ENCODE data around the gene CD320.
"Not testable (repeated sequence)": the region's sequence is repeated elsewhere in the genome, so short reads cannot be mapped to it uniquely, and the experiment has no call there.

The CD320 gene

GRCh38 chr19:8307965-8308866, at the start of gene CD320:
CD320 (minus strand) TSS chr19:8308358; CDS start chr19:8308290, 68 bp downstream.
- peak; percentile 94 for DNase-seq (ENCODE audit: low read depth)

DNA sequence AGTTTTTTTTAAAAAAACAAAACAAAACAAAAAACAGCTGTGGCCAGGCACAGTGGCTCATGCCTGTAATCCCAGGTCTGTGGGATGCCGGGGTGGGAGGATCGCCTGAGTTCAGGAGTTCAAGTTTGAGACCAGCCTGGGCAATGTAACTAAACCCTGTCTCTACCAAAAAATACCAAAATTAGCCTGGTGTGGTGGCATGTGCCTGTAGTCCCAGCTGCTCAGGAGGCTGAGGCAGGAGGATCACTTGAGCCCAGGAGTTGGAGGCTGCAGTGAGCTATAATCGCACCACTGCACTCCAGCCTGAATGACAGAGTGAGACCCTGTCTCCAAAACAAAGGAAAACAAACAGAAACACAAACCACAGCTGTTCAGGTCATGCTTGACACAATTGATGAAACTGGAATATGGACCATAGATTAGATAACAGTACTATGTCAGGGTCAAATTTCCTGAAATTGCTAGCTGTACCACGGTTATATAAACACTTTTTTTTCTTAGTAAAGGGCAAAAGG, 48.9 kb upstream of the CD320 start:
- no peak for DNase-seq (ENCODE audit: low read depth)

GRCh38 chr19:8355631-8356402, 47.7 kb upstream of the CD320 start:
- peak; percentile 100 for DNase-seq (ENCODE audit: low read depth)

DNA sequence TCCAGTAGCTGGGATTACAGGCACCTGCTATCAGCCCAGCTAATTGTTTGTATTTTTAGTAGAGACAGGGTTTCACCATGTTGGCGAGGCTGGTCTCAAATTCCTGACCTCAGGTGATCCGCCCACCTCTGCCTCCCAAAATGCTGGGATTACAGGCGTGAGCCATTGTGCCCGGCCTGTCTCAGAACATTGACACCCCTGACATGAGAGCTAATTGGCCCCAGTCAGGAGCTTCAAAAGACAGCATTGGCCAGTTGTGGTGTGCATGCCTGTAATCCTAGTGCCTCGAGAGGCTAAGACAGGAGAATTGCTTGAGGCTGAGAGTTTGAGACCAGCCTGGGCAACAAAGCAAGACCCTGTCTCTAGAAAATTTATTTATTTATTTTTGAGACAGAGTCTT, 44.7 kb upstream of the CD320 start:
- DNase-seq (ENCODE audit: low read depth) = not testable (repeated sequence)

DNA sequence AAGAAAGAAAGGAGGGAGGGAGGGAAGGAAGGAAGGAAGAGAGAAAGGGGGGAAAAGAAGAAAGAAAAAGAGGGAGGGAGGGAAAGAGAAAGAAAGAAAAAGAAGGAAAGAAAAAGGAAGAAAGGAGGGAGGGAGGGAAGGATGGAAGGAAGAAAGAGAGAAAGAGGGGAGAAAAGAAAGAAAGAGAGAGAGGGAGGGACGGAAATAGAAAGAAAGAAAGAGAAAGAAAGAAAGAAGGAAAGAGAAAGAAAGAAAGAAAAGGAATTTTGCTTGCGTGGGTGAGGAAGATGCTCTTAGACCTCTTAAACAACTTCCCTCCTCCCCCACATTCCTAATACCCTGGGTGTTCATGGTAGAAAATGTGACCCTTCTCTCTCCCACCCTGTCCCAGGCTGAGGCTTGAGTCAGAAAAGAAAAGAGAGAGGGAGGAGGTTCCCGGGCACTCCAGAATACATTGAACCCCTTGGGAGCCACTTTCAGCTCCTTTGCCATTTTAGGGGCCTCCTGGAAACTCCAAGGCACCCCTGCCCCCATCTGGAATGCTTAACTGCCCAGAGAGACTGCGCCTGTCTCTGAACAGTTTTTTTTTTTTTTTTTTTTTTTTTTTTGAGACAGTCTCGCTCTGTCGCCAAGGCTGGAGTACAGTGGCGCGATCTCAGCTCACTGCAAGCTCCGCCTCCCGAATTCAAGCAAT, 44.1 kb upstream of the CD320 start:
- DNase-seq (ENCODE audit: low read depth) = no peak

DNA sequence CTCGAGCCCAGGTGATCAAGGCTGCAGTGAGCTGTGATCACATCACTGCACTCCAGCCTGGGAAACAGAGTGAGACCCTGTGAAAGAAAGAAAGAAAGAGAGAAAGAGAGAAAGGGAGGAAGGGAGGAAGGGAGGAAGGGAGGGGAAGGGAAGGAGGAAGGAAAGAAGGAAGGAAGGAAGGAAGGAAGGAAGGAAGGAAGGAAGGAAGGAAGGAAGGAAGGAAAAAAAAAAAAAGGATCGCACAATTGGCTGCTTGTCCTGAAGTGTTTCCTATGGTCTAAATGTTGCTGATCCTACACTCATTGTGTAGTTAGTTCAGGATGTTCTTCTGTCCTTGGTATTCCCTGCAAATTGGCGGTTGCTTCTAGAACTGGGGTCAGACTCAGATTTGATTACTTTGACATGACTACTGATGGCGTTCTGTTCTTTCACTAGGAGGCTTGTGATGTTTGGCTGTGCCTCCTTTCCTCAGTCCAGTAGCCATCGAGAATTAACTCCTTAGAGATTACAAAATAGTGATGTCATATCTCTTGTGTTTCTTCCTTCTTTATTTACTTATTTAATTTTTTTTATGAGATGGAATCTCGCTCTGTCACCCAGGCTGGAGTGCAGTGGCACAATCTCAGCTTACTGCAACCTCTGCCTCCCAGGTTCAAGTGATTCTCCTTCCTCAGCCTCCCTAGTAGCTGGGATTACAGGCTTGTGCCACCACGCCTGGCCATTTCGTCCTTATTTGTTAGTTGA, 41.6 kb upstream of the CD320 start:
- DNase-seq (ENCODE audit: low read depth) = not testable (repeated sequence)

DNA sequence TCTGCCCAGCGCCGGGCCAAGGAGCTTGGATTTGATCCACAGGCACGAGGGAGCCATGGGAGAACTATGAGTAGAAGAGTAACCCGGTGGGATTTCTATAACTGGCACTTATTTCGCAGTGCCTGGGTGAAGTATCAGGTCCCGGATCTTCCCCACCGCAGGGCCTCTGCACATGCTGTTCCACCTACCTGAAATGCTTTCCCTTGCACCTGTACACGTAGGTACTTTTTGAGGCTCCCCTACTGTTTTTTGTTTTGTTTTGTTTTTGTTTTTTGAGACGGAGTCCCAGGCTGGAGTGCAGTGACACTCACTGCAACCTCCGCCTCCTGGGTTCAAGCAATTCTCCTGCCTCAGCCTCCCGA, 35.3 kb upstream of the CD320 start:
- no peak for DNase-seq (ENCODE audit: low read depth)

- peak; percentile 97 for DNase-seq (ENCODE audit: low read depth)
Measured at GRCh38 chr19:8342684-8343482, 34.7 kb upstream of the CD320 start, which contains the start of gene KANK3. KANK3 (minus strand) TSS chr19:8343262; CDS start chr19:8337828, 5,434 bp downstream.

DNA sequence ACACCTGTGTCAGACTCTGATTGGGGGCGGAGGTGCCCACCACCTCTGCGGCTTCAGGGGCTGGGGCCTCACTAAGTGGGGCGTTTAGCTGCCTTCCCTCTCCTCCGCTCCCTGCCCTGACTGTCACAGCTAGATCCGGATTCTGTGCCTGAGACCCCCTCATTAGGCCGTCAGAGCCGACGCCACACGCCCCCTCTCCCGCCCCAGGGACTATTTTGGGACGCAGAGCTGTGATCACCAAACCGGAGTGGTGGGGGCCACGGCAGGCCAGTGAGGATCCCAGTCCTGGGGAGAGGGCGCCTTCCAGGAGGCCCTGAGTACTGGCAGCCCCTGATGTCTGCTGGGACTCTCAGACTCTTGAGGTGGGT, 34.1 kb upstream of the CD320 start:
- DNase-seq (ENCODE audit: low read depth) = no peak

- DNase-seq (ENCODE audit: low read depth) = not testable (repeated sequence)
Measured at GRCh38 chr19:8341504-8341903, 33.3 kb upstream of the CD320 start.

DNA sequence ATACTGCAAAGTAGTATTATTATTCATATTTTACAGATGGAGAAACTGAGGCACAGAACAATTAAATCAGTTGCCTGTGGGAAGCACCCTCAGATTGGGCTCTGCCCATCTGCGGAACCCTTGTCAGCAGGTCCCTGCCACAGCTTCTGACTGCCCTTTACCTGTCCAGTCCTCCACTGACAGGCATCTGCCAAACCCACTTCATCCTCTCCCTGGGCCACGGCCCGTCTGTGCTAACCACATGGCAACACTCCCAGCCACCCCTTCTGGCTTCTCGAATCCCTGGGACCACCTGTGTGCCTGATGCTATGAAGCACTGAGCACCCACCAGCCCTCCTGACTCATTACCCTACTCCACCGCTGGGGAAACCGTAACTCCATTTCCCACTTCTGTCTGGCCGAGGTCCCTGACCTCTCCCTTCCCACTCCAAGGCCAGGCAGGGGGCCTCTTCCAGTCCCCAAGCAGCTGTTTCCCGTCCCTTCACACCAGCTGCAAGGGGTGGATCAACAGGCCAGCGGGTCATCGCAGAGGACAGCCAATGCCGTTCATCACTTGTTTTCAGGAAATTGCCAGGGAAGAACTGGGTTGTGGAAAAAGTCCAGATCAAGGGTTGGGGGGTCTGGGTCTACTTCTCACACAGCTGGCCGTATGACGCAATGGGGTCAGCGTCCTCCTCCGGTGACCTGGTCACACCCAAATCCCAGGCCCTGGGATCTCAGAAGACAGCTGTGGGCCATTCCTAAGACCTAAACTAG, 32.4 kb upstream of the CD320 start:
- DNase-seq (ENCODE audit: low read depth) = no peak

DNA sequence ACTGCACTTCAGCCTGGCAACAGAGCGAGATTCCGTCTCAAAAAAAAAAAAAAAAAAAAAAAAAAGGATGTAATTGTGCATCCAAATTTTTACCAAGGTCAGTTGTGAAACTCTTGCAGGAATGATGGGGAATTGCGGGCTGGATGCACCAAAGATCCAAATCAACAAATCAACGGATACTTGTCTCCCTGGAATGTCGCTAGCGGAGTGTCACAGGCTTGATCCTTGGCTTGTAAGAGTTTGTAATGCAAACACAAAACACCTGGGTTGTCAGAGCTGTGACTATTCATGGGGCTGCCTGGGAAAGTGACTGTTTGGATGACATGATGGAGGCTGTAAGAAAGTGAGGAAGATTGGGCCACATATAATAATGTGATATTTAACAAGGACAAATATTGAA, 30.7 kb upstream of the CD320 start:
- no peak for DNase-seq (ENCODE audit: low read depth)

GRCh38 chr19:8337728-8338127, 29.6 kb upstream of the CD320 start:
- no peak for DNase-seq (ENCODE audit: low read depth)

DNA sequence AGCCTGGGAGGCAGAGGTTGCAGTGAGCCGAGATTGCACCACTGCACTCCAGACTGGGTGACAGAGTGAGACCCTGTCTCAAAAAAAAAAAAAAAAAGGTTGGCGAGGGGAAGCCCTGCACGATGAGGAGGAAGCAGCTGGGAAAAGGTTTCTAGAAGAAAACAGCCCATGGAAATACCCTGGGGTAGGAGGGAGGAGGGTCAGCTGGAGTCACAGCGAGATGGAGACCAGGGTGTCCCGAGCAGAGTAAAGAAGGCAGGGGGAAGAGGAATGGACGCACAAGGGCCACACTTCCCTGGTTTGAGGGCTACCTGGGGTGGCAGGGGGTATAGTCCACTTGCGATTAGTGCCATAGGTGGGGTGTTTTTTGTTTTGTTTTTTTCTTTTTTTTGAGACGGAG, 28.5 kb upstream of the CD320 start:
- no peak for DNase-seq (ENCODE audit: low read depth)

GRCh38 chr19:8336072-8336569, 28.0 kb upstream of the CD320 start:
- DNase-seq (ENCODE audit: low read depth) = no peak

DNA sequence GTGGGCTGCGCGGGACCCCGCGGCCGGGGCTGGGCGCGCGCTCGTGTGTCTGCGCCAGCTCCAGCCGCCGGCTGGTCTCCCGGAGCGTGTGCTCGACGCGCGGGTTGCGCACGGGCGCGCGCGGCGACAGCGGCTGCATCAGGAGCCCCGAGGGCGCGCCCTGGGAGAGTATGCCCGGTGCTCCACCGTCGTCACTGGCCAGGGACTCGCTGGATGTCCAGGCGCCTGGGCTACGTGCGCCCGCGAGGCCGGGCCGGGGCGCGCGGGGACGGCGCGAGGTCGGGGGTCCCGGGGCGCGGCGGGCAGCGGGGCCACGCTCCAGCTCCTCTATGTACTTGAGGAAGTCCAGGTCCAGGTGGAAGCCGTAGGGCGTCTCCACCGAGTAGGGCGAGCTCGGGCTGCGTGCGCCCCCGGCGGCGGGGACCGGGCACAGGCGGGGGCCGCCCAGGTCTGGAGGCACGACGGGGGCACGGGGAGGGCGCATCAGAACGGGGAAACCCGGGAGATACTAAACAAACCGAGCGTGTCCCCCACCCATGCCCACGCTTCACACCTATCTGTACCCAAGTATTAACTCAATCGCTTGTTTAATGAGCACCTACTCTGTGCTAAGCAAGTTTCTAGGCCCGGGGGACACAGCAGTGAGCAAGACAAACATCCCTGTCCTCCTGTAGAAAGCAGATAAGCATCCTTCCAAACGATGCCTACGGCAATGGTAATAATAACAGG, 27.3 kb upstream of the CD320 start:
- DNase-seq (ENCODE audit: low read depth) = no peak

DNA sequence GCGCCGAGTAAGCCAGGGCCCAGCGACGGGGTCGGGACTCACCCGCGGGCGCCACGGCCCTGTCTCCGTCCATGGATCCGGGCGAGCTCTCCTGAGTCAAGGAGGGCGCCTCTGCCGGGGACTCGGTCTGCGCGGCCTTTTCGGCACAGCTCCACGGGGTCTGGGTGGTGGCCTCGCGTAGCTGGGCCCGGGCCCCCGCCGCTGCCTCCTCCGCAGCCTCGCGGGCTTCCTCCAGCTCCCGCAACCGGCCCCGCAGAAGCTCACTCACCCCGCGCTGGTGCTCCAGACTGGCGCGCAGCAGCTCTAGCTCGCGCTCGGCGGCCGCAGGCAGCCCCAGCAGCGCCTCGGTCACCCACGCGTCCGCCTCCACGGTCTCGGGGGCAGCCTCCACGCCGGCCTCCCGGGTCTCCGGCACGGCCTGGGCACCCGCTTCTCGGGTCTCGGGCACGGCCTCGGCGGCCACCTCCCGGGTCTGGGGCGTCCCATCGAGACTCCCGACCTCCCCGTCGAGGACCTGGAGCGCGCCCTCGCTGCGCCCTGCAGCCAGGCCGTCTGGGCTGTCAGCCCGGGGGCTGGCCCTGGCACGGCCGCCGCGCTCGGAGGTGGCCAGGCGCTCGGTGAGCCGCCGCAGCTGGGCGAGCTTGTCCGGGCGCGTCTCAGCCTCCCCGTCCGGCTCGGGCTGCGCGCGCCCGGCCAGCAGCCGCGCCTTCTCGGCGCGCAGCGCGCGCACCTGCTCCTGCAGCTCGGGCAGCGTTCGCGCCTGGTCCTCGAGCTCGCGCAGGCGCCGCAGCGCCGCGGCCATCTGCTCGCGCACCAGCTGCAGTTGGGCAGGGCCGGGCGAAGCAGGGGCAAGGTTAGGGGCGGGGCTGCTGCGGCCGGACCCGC, 26.5 kb upstream of the CD320 start:
- DNase-seq (ENCODE audit: low read depth) = peak; percentile 52

Measured in ELR (cell line).